H1 (cell line): ENCODE measurements around the gene EMP3. TPM values are rescaled to one million over a fixed set of nuclear protein-coding genes. Genes with fewer than 3 reads are reported as not detected.
"Not testable (repeated sequence)": the region's sequence is repeated elsewhere in the genome, so short reads cannot be mapped to it uniquely, and the experiment has no call there.

ENCODE experiments used
- CTCF ChIA-PET: fragments of 300-600 bp; sonication (Branson Sonifier 250); formaldehyde crosslinking; loops from one replicate; lab custom pipeline; 2021; ENCODE audit not compliant: partially characterized antibody; lab: Charles Lee
- POLR2A ChIA-PET: fragments of 300-600 bp; sonication (Branson Sonifier 250); formaldehyde crosslinking; loops from one replicate; lab custom pipeline; 2021; ENCODE audit warnings: inconsistent platforms; ENCODE audit not compliant: partially characterized antibody; lab: Charles Lee
- DNase-seq, 2 experiments: peaks; one replicate each; pipeline versions ENCODE4 v3.0.0 to v3.0.0-alpha.2; 2010 to 2022; ENCODE audit warnings: low spot score in 2 of 2, low read depth in 1 of 2, mixed read lengths in 1 of 2
- FAIRE-seq: peaks from 2 replicates; lab custom pipeline; 2011; peaks lifted over from hg19 to GRCh38; lab: Jason Lieb, UNC
- H2AFZ ChIP-seq: 2 replicates; pipeline ENCODE4 v1.8.1; 2012; ENCODE audit warnings: low read length, inconsistent platforms
- H2AK5ac ChIP-seq: 2 replicates; pipeline ENCODE4 v1.6.1; 2013; ENCODE audit warnings: low read depth, low read length
- H2BK120ac ChIP-seq: replicated peaks from 2 replicates; pipeline ENCODE3; 2013; ENCODE audit warnings: low read depth, low read length, inconsistent platforms
- H2BK12ac ChIP-seq: 2 replicates; pipeline ENCODE4 v1.6.1; 2013; ENCODE audit warnings: low read depth, low read length
- H2BK15ac ChIP-seq: 2 replicates; pipeline ENCODE4 v1.6.1; 2013; ENCODE audit warnings: low read length
- H2BK20ac ChIP-seq: 2 replicates; pipeline ENCODE4 v1.6.1; 2013; ENCODE audit warnings: low read length
- H2BK5ac ChIP-seq: 2 replicates; pipeline ENCODE4 v1.6.1; 2013; ENCODE audit warnings: low read depth, low read length
- H3K14ac ChIP-seq: 2 replicates; pipeline ENCODE4 v1.6.1; 2013; ENCODE audit warnings: inconsistent platforms; ENCODE audit not compliant: insufficient read length
- H3K18ac ChIP-seq: 2 replicates; pipeline ENCODE4 v1.6.1; 2013; ENCODE audit warnings: low read length; ENCODE audit errors: extremely low read depth
- H3K23ac ChIP-seq: 2 replicates; pipeline ENCODE4 v1.6.1; 2013; ENCODE audit warnings: inconsistent platforms; ENCODE audit not compliant: insufficient read length
- H3K23me2 ChIP-seq: 2 replicates; pipeline ENCODE4 v1.6.1; 2013; ENCODE audit warnings: low read depth, low read length
- H3K27ac ChIP-seq: 2 replicates; pipeline ENCODE4 v1.6.1; 2011; ENCODE audit warnings: low read depth, low read length, inconsistent platforms
- H3K27me3 ChIP-seq, 4 experiments: replicated peaks in 1 of 4; 1 replicate in 1 of 4; 2 replicates in 3 of 4; pipeline versions ENCODE4 v1.6.1 to v1.8.1; 2011 to 2013; ENCODE audit warnings: low read length in 3 of 4, mild to moderate bottlenecking in 3 of 4, inconsistent platforms in 2 of 4, mixed read lengths in 2 of 4, moderate library complexity in 1 of 4; ENCODE audit not compliant: control insufficient read depth in 3 of 4, insufficient read depth in 3 of 4; ENCODE audit errors: extremely low read depth in 1 of 4
- H3K36me3 ChIP-seq, 4 experiments: 2 replicates each; pipeline versions ENCODE4 v1.6.1 to v1.8.1; 2011 to 2013; ENCODE audit warnings: mild to moderate bottlenecking in 4 of 4, low read length in 3 of 4, moderate library complexity in 2 of 4, control low read depth in 1 of 4, inconsistent platforms in 1 of 4; ENCODE audit not compliant: insufficient read depth in 4 of 4, control insufficient read depth in 2 of 4
- H3K4ac ChIP-seq: replicated peaks from 2 replicates; pipeline ENCODE3; 2013; ENCODE audit warnings: low read length, low read depth, mixed read lengths, inconsistent platforms; ENCODE audit not compliant: insufficient read length
- H3K4me1 ChIP-seq, 4 experiments: replicated peaks in 1 of 4; 1 replicate in 1 of 4; 2 replicates in 3 of 4; pipeline versions ENCODE4 v1.6.1 to v1.8.1; 2011 to 2013; ENCODE audit warnings: low read length in 3 of 4, inconsistent platforms in 2 of 4, mixed read lengths in 1 of 4; ENCODE audit not compliant: insufficient read depth in 4 of 4, control insufficient read depth in 3 of 4
- H3K4me2 ChIP-seq, 2 experiments: 2 replicates each; pipeline versions ENCODE4 v1.6.1 to v1.8.1; 2011 to 2013; ENCODE audit warnings: low read depth in 2 of 2, low read length in 2 of 2, control low read depth in 1 of 2, inconsistent platforms in 1 of 2, mild to moderate bottlenecking in 1 of 2; ENCODE audit not compliant: insufficient read depth in 1 of 2
- H3K4me3 ChIP-seq, 4 experiments: fragments of 200-600, 300-600 bp in 1 of 4; sonication (generic), shearing (Covaris generic), sonication (Bioruptor Twin) in 1 of 4; 2 replicates each; pipeline versions ENCODE4 v1.5.1 to v1.8.1; 2011 to 2016; ENCODE audit warnings: low read length in 4 of 4, low read depth in 3 of 4, control low read depth in 2 of 4, inconsistent platforms in 2 of 4, mild to moderate bottlenecking in 2 of 4, mixed read lengths in 1 of 4, moderate library complexity in 1 of 4; ENCODE audit not compliant: insufficient read depth in 2 of 4; ENCODE audit errors: extremely low read depth in 1 of 4
- H3K56ac ChIP-seq: replicated peaks from 2 replicates; pipeline ENCODE3; 2013; ENCODE audit warnings: low read depth, mild to moderate bottlenecking, mixed read lengths, low read length, inconsistent platforms; ENCODE audit not compliant: insufficient read length
- H3K79me1 ChIP-seq: 2 replicates; pipeline ENCODE4 v1.6.1; 2013; ENCODE audit warnings: low read depth, low read length, control low read depth
- H3K79me2 ChIP-seq, 2 experiments: 2 replicates each; pipeline versions ENCODE4 v1.6.1 to v1.8.1; 2012 to 2013; ENCODE audit warnings: low read length in 2 of 2, mild to moderate bottlenecking in 2 of 2, inconsistent platforms in 1 of 2; ENCODE audit not compliant: insufficient read depth in 2 of 2, control insufficient read depth in 1 of 2
- H3K9ac ChIP-seq, 4 experiments: replicated peaks in 1 of 4; 1 replicate in 1 of 4; 2 replicates in 3 of 4; pipeline versions ENCODE4 v1.6.1 to v1.8.1; 2011 to 2013; ENCODE audit warnings: low read depth in 3 of 4, low read length in 3 of 4, control low read depth in 2 of 4, mild to moderate bottlenecking in 2 of 4, moderate library complexity in 2 of 4, inconsistent platforms in 1 of 4; ENCODE audit errors: extremely low read depth in 1 of 4
- H3K9me3 ChIP-seq, 2 experiments: 2 replicates each; pipeline versions ENCODE4 v1.6.1 to v1.8.1; 2012 to 2013; ENCODE audit warnings: mild to moderate bottlenecking in 2 of 2, moderate library complexity in 2 of 2, control low read depth in 1 of 2, inconsistent platforms in 1 of 2, low read depth in 1 of 2, low read length in 1 of 2, mixed read lengths in 1 of 2; ENCODE audit not compliant: insufficient read depth in 2 of 2
- H4K20me1 ChIP-seq, 2 experiments: replicated peaks in 1 of 2; 2 replicates each; pipeline versions ENCODE3 to v1.8.1; 2011 to 2013; ENCODE audit warnings: inconsistent platforms in 2 of 2, low read length in 2 of 2, mild to moderate bottlenecking in 1 of 2; ENCODE audit not compliant: insufficient read depth in 2 of 2, control insufficient read depth in 1 of 2
- H4K5ac ChIP-seq: 2 replicates; pipeline ENCODE4 v1.6.1; 2013; ENCODE audit warnings: low read length, low read depth, mixed read lengths, inconsistent platforms; ENCODE audit not compliant: insufficient read length
- H4K8ac ChIP-seq: 2 replicates; pipeline ENCODE4 v1.8.0; 2013; ENCODE audit warnings: mild to moderate bottlenecking, moderate library complexity, low read length, inconsistent platforms; ENCODE audit not compliant: insufficient read depth; ENCODE audit errors: extremely low read depth
- H4K91ac ChIP-seq: replicated peaks from 2 replicates; pipeline ENCODE3; 2013; ENCODE audit warnings: low read length, mixed read lengths, inconsistent platforms; ENCODE audit not compliant: insufficient read length
- WGBS, 2 experiments: shearing (Covaris generic) in 1 of 2; methylation state at CpG; one replicate each; pipeline versions ENCODE4 v1.1.6 to v1.1.7; 2013 to 2015; ENCODE audit warnings: low lambda C conversion rate in 2 of 2, mixed read lengths in 2 of 2, inconsistent platforms in 1 of 2, low coverage in 1 of 2, missing lambda C conversion rate in 1 of 2; ENCODE audit not compliant: insufficient replicate concordance in 2 of 2, insufficient coverage in 1 of 2, insufficient read length in 1 of 2; ENCODE audit errors: extremely low coverage in 1 of 2, missing lambda C conversion rate in 1 of 2; 5-methylcytosine and 5-hydroxymethylcytosine counted together
- polyA plus RNA-seq, 7 experiments: library from polyadenylated mRNA; depleted of rRNA in 3 of 7; stranded (reverse) in 5 of 7; unstranded in 2 of 7; fragments of >200 nt in 5 of 7; fragments of 200-250 nt in 2 of 7; gene quantifications; 1 replicate in 5 of 7; 2 replicates in 1 of 7; 4 replicates in 1 of 7; pipeline versions ENCODE4 v1.2.1 to v1.2.3, GENCODE V29; 2011 to 2013; ENCODE audit warnings: missing spikeins in 2 of 7, mixed read lengths in 2 of 7
- total RNA-seq: library from RNA; stranded (reverse); fragmentation: NEBNext Ultra II Directional; extraction: Animal tissue kit (Norgen Biotek cat#: 25700); gene quantifications from 2 replicates; pipeline ENCODE4 v1.2.1, GENCODE V29; 2021

The EMP3 gene
- total and polyA plus RNA-seq, 2 of the 8 experiments (the other 6 are each of a cell fraction or from before 2014, with no cell fraction given), result 18.4 to 87.8 TPM

DNA sequence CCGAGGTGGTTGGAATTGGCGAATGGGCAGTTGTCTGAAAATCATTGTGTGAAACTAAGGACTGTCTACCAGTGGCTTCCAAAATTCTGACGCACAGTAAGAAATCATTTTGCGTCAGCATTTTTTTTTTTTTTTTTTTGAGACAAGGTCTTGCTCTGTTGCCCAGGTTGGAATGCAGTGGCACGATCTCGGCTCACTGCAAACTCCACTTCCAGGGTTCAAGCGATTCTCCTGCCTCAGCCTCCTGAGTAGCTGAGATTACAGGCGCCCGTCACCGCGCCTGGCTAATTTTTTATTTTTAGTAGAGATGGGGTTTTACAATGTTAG is 33.9 kb upstream of the EMP3 start:
- not testable (repeated sequence) for H2BK5ac ChIP-seq, H3K27ac ChIP-seq, H3K18ac ChIP-seq, H2BK12ac ChIP-seq, H4K5ac ChIP-seq, H3K23ac ChIP-seq, H4K8ac ChIP-seq, H3K4ac ChIP-seq, H2AK5ac ChIP-seq, H2BK15ac ChIP-seq, H3K9me3 ChIP-seq, H3K79me1 ChIP-seq, H2AFZ ChIP-seq, FAIRE-seq, H3K79me2 ChIP-seq, H3K27me3 ChIP-seq, H4K20me1 ChIP-seq, H3K23me2 ChIP-seq, H2BK120ac ChIP-seq, H3K9ac ChIP-seq, DNase-seq, H4K91ac ChIP-seq, H3K14ac ChIP-seq, H2BK20ac ChIP-seq, H3K56ac ChIP-seq
- 29% methylated on average over 11 of the region's 11 CpGs; no CpG with 5 or more reads in 1 of the 2 experiments for WGBS, 2 experiments
- Histone ChIP-seq H3K4me1 (peaks cover 0 to 12% (median 5%) of the 10 kb centered on the region in 4 experiments; a peak in 5 of 7 replicates), H3K36me3 (peaks cover 3 to 12% (median 10%) of the 10 kb centered on the region in 4 experiments; a peak in 7 of 8 replicates), H3K4me2 (peak overlapping the region; percentile 69 to 71; a peak in 2 of 4 replicates), H3K4me3 (peak overlapping the region in 1 of 4 experiments; percentile 61; a peak in 1 of 8 replicates)
- ChIA-PET CTCF (interaction anchor here (0.7 to 12.4 kb wide), 12 partner anchors 12 to 200 kb away, joined by 3 to 212 read pairs (median 4); partner anchors contain the start of gene ZNF114), POLR2A (interaction anchor here (0.7 to 2.9 kb wide), 5 partner anchors 16 to 38 kb away, joined by 3 to 20 read pairs (median 3); partner anchors contain the start of gene ZNF114)
